HCT116 (cell line): ENCODE results near the gene EEF1AKMT2. TPM values are rescaled to one million over a fixed set of nuclear protein-coding genes. Genes with fewer than 3 reads are reported as not detected.

Experiments used
- ATAC-seq: fragments of 200-7000 bp; cut with Tn5 transposase; 2 replicates; pipeline ENCODE4 v1.9.1; 2020; ENCODE audit warnings: mild to moderate bottlenecking, moderate library complexity
- BruUV-seq: library from RNA; stranded (reverse); fragments of 400-500 nt; replicated peaks from 2 replicates; lab custom pipeline; 2021; lab: Mats Ljungman, UMichigan
- CTCF ChIA-PET: fragments of 300-600 bp; sonication (Branson Sonifier 250); formaldehyde crosslinking; loops from one replicate; lab custom pipeline; 2021; ENCODE audit warnings: antibody characterized with exemption; lab: Charles Lee
- POLR2A ChIA-PET: fragments of 300-600, 350-600 bp; sonication (Branson Sonifier 250); formaldehyde crosslinking; loops from one replicate; lab custom pipeline; 2021; ENCODE audit warnings: antibody characterized with exemption; lab: Charles Lee
- RAD21 ChIA-PET, 2 experiments: fragments of 300-600 bp; sonication (Branson Sonifier 250); formaldehyde crosslinking; loops; one replicate each; lab custom pipeline; 2023; ENCODE audit warnings: low total read pairs in 2 of 2; ENCODE audit not compliant: uncharacterized antibody in 2 of 2, unreplicated experiment in 2 of 2, low non-redundant PET in 1 of 2; lab: Charles Lee
- DNase-seq: peaks from one replicate; pipeline ENCODE4 v3.0.0-alpha.2; 2010; ENCODE audit warnings: low read depth, low spot score
- H2AFZ ChIP-seq: fragments of 200-600 bp; shearing (Covaris generic), sonication (generic); 2 replicates; pipeline ENCODE4 v1.6.1; 2017; ENCODE audit warnings: low read depth, mixed run types, mixed read lengths, antibody characterized with exemption, low read length; ENCODE audit not compliant: poor library complexity, severe bottlenecking
- H3K27ac ChIP-seq: 2 replicates; pipeline ENCODE4 v1.5.1; 2012; ENCODE audit warnings: low read depth, low read length
- H3K27me3 ChIP-seq: fragments of 200-600 bp; sonication (generic); 2 replicates; pipeline ENCODE4 v1.6.1; 2016; ENCODE audit warnings: mixed run types, low read length, mixed read lengths; ENCODE audit not compliant: insufficient read depth
- H3K36me3 ChIP-seq, 2 experiments: fragments of 200-500 bp in 1 of 2; fragments of 200-600 bp in 1 of 2; sonication (Bioruptor generic) in 1 of 2; sonication (generic) in 1 of 2; 2 replicates each; pipeline versions ENCODE4 v1.5.1 to v1.6.1; 2014 to 2016; ENCODE audit warnings: low read length in 2 of 2, inconsistent platforms in 1 of 2, mixed read lengths in 1 of 2, mixed run types in 1 of 2; ENCODE audit not compliant: insufficient read depth in 2 of 2, control insufficient read depth in 1 of 2
- H3K4me1 ChIP-seq, 2 experiments: fragments of 200-600 bp in 1 of 2; sonication (generic) in 1 of 2; 2 replicates each; pipeline versions ENCODE4 v1.5.1 to v1.6.1; 2012 to 2017; ENCODE audit warnings: low read length in 2 of 2, inconsistent platforms in 1 of 2, mild to moderate bottlenecking in 1 of 2, mixed read lengths in 1 of 2, mixed run types in 1 of 2, moderate library complexity in 1 of 2; ENCODE audit not compliant: insufficient read depth in 2 of 2, control insufficient read depth in 1 of 2
- H3K4me2 ChIP-seq: fragments of 200-600 bp; sonication (generic); 2 replicates; pipeline ENCODE4 v1.6.1; 2017; ENCODE audit warnings: mixed run types, low read length, mixed read lengths
- H3K4me3 ChIP-seq, 2 experiments: fragments of 200-600 bp in 1 of 2; sonication (generic) in 1 of 2; replicated peaks in 1 of 2; 2 replicates each; pipeline ENCODE4 v1.5.1; 2011 to 2016; ENCODE audit warnings: low read length in 2 of 2, control low read depth in 1 of 2, low read depth in 1 of 2, mild to moderate bottlenecking in 1 of 2, mixed read lengths in 1 of 2, mixed run types in 1 of 2
- H3K79me2 ChIP-seq: fragments of 200-600 bp; sonication (generic); 2 replicates; pipeline ENCODE4 v1.6.1; 2017; ENCODE audit warnings: mild to moderate bottlenecking, mixed run types, low read length, moderate library complexity, mixed read lengths; ENCODE audit not compliant: insufficient read depth
- H3K9ac ChIP-seq: fragments of 200-600 bp; sonication (generic); 2 replicates; pipeline ENCODE4 v1.6.1; 2016; ENCODE audit warnings: low read length, mixed read lengths
- H3K9me2 ChIP-seq: fragments of 200-600 bp; sonication (generic), shearing (Covaris generic); 2 replicates; pipeline ENCODE4 v1.6.1; 2017; ENCODE audit warnings: mixed run types, mild to moderate bottlenecking, moderate library complexity; ENCODE audit not compliant: insufficient read depth
- H3K9me3 ChIP-seq, 2 experiments: fragments of 200-500 bp in 1 of 2; fragments of 200-600 bp in 1 of 2; sonication (Bioruptor generic) in 1 of 2; sonication (generic) in 1 of 2; 2 replicates each; pipeline ENCODE4 v1.6.1; 2014 to 2017; ENCODE audit warnings: low read length in 2 of 2, mixed read lengths in 2 of 2, inconsistent platforms in 1 of 2, low read depth in 1 of 2, mild to moderate bottlenecking in 1 of 2, mixed run types in 1 of 2, moderate library complexity in 1 of 2; ENCODE audit not compliant: control insufficient read depth in 1 of 2, insufficient read depth in 1 of 2
- H4K20me1 ChIP-seq: fragments of 200-600 bp; sonication (generic), shearing (Covaris generic); 2 replicates; pipeline ENCODE4 v1.6.1; 2017; ENCODE audit warnings: mixed run types, mild to moderate bottlenecking, moderate library complexity; ENCODE audit not compliant: insufficient read depth
- ATF3 ChIP-seq: IDR thresholded peaks from 2 replicates; pipeline ENCODE4 v1.6.1; 2012
- CBX3 ChIP-seq: IDR thresholded peaks from 2 replicates; pipeline ENCODE4 v1.6.1; 2012; ENCODE audit warnings: low read depth
- CEBPB ChIP-seq: IDR thresholded peaks from 2 replicates; pipeline ENCODE4 v1.6.1; 2012; ENCODE audit warnings: low read depth
- EGR1 ChIP-seq: IDR thresholded peaks from 2 replicates; pipeline ENCODE4 v1.6.1; 2012; ENCODE audit warnings: low read depth
- ELF1 ChIP-seq: IDR thresholded peaks from 2 replicates; pipeline ENCODE4 v1.6.1; 2012; ENCODE audit warnings: low read depth, borderline replicate concordance
- EZH2 ChIP-seq: fragments of 200-600 bp; sonication (generic); IDR thresholded peaks from 2 replicates; pipeline ENCODE4 v1.6.1; 2017; ENCODE audit warnings: antibody characterized with exemption, mixed run types
- FOSL1 ChIP-seq: IDR thresholded peaks from 2 replicates; pipeline ENCODE4 v1.6.1; 2012; ENCODE audit warnings: low read depth
- JUND ChIP-seq: IDR thresholded peaks from 2 replicates; pipeline ENCODE4 v1.6.1; 2012
- POLR2AphosphoS5 ChIP-seq: IDR thresholded peaks from 2 replicates; pipeline ENCODE4 v1.6.1; 2011; ENCODE audit warnings: mild to moderate bottlenecking, low read depth, low read length, moderate library complexity
- RAD21 ChIP-seq: IDR thresholded peaks from 2 replicates; pipeline ENCODE4 v1.6.1; 2012; ENCODE audit warnings: low read depth, mild to moderate bottlenecking
- SIN3A ChIP-seq: IDR thresholded peaks from 2 replicates; pipeline ENCODE4 v1.6.1; 2012; ENCODE audit warnings: low read depth
- SP1 ChIP-seq: IDR thresholded peaks from 2 replicates; pipeline ENCODE4 v1.6.1; 2012; ENCODE audit warnings: low read depth
- SRF ChIP-seq: IDR thresholded peaks from 2 replicates; pipeline ENCODE4 v1.6.1; 2012; ENCODE audit warnings: low read depth
- TCF7L2 ChIP-seq: IDR thresholded peaks from 2 replicates; pipeline ENCODE4 v1.7.0; 2011; ENCODE audit warnings: borderline replicate concordance, inconsistent platforms; ENCODE audit not compliant: insufficient read depth, insufficient read length; ENCODE audit errors: extremely low read depth
- ZBTB33 ChIP-seq: IDR thresholded peaks from 2 replicates; pipeline ENCODE4 v1.6.1; 2011; ENCODE audit warnings: mild to moderate bottlenecking, low read length, moderate library complexity; ENCODE audit not compliant: insufficient replicate concordance; ENCODE audit errors: extremely low read depth
- ZFX ChIP-seq: fragments of 450-650 bp; IDR thresholded peaks from 2 replicates; pipeline ENCODE4 v1.6.1; 2017
- ZNF274 ChIP-seq: fragments of 200-500 bp; sonication (Bioruptor generic); IDR thresholded peaks from 2 replicates; pipeline ENCODE4 v1.6.1; 2014; ENCODE audit warnings: mild to moderate bottlenecking, low read depth, low read length, inconsistent platforms
- intact Hi-C: fragments of 100-400 bp; cut with micrococcal nuclease; formaldehyde crosslinking; loops from 2 replicates; pipeline ENCODE4 v1.10.0; 2022
- total RNA-seq: library from RNA; stranded (reverse); gene quantifications from one replicate; pipeline ENCODE4 v1.2.1, GENCODE V29; 2021; ENCODE audit not compliant: unreplicated experiment
- TF ChIP-seq, protein P1 (sequence below), 3 experiments: fragments of 200-600 bp in 1 of 3; sonication (generic) in 1 of 3; IDR thresholded peaks in 2 of 3; conservative IDR thresholded peaks in 1 of 3; 2 replicates each; pipeline ENCODE4 v1.5.1; 2012 to 2017; ENCODE audit warnings: low read depth in 2 of 3, low read length in 2 of 3, antibody characterized with exemption in 1 of 3, borderline replicate concordance in 1 of 3, control low read depth in 1 of 3, mild to moderate bottlenecking in 1 of 3, mixed read lengths in 1 of 3, mixed run types in 1 of 3, moderate library complexity in 1 of 3; ENCODE audit not compliant: insufficient read depth in 1 of 3
- TF ChIP-seq, protein P2 (sequence below): IDR thresholded peaks from 2 replicates; pipeline ENCODE4 v1.6.1; 2012

EEF1AKMT2 gene
- total RNA-seq, 1 experiment from 2014 or later, result 39.6 TPM

GRCh38 chr10:124715439-124715838 is 76.2 kb downstream of the EEF1AKMT2 start:
- no peaks in the 10 kb centered on the region for H3K9me3 ChIP-seq
- H3K9ac ChIP-seq, result no peak overlapping the region
- RAD21 ChIA-PET, result no interaction called here
- no peaks in the 10 kb centered on the region for H4K20me1 ChIP-seq
- no peak overlapping the region for H2AFZ ChIP-seq
- no peak overlapping the region for H3K4me3 ChIP-seq
- ATAC-seq (no peak), DNase-seq (no peak)
- H3K27ac ChIP-seq, result no peak overlapping the region
- H3K79me2 ChIP-seq, result no peaks in the 10 kb centered on the region; the same call in 1 of the 2 replicates
- TF ChIP-seq SP1 (no peak), EGR1 (no peak), ZNF274 (no peak), JUND (no peak), SIN3A (no peak), ZFX (no peak), CEBPB (no peak), TCF7L2 (no peak), SRF (no peak), ZBTB33 (no peak), ATF3 (no peak), POLR2AphosphoS5 (no peak), RAD21 (no peak), FOSL1 (no peak), CBX3 (no peak), ELF1 (no peak), EZH2 (no peak)
- TF ChIP-seq, protein P1, sequence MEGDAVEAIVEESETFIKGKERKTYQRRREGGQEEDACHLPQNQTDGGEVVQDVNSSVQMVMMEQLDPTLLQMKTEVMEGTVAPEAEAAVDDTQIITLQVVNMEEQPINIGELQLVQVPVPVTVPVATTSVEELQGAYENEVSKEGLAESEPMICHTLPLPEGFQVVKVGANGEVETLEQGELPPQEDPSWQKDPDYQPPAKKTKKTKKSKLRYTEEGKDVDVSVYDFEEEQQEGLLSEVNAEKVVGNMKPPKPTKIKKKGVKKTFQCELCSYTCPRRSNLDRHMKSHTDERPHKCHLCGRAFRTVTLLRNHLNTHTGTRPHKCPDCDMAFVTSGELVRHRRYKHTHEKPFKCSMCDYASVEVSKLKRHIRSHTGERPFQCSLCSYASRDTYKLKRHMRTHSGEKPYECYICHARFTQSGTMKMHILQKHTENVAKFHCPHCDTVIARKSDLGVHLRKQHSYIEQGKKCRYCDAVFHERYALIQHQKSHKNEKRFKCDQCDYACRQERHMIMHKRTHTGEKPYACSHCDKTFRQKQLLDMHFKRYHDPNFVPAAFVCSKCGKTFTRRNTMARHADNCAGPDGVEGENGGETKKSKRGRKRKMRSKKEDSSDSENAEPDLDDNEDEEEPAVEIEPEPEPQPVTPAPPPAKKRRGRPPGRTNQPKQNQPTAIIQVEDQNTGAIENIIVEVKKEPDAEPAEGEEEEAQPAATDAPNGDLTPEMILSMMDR (IDR thresholded peaks at IDR 0.05 in 2 of 3, conservative IDR thresholded peaks at IDR 0.05 in 1 of 3; ENCODE audit: borderline replicate concordance in 1 of 3, insufficient read depth in 1 of 3, low read depth in 2 of 3, low read length in 2 of 3), result no peak
- TF ChIP-seq, protein P2, sequence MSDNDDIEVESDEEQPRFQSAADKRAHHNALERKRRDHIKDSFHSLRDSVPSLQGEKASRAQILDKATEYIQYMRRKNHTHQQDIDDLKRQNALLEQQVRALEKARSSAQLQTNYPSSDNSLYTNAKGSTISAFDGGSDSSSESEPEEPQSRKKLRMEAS, result no peak
- peaks cover 7 to 22% of the 10 kb centered on the region in 2 experiments; a peak in 3 of 4 replicates for H3K4me1 ChIP-seq
- H3K27me3 ChIP-seq, result no peaks in the 10 kb centered on the region
- intact Hi-C loops, result no loop called here
- no TSS peak for BruUV-seq
- CTCF ChIA-PET, result interaction anchor here (1.5 kb wide), 1 partner anchor 26 kb away, joined by 4 read pairs; no protein-coding TSS in a partner anchor
- POLR2A ChIA-PET, result no interaction called here
- no peak overlapping the region for H3K4me2 ChIP-seq
- no peaks in the 10 kb centered on the region for H3K36me3 ChIP-seq
- no peaks in the 10 kb centered on the region for H3K9me2 ChIP-seq
